ENCODE results near the gene DHRSX.
"Not testable (repeated sequence)": the region's sequence is repeated elsewhere in the genome, so short reads cannot be mapped to it uniquely, and the experiment has no call there.

DHRSX gene

GRCh38 chrX:2371026-2371711 lies 129.6 kb downstream of the DHRSX start:
- in situ Hi-C loops (cut with HindIII; ENCODE audit: low sequenced_read_pairs): no loop called here

- in situ Hi-C loops (cut with HindIII; ENCODE audit: low sequenced_read_pairs): no loop called here
These were observed 130.3 kb downstream of the DHRSX start for GRCh38 chrX:2370456-2370855.

GRCh38 chrX:2369206-2369605 lies 131.6 kb downstream of the DHRSX start:
- in situ Hi-C loops (cut with HindIII; ENCODE audit: low sequenced_read_pairs): no loop called here

- in situ Hi-C loops (cut with HindIII; ENCODE audit: low sequenced_read_pairs): no loop called here
These were observed 140.0 kb downstream of the DHRSX start for GRCh38 chrX:2360731-2361130.

- in situ Hi-C loops (cut with HindIII; ENCODE audit: low sequenced_read_pairs): not testable (repeated sequence)
These were observed 141.3 kb downstream of the DHRSX start for GRCh38 chrX:2359522-2359921.

GRCh38 chrX:2351999-2352995 lies 148.5 kb downstream of the DHRSX start:
- in situ Hi-C loops (cut with HindIII; ENCODE audit: low sequenced_read_pairs): no loop called here

- in situ Hi-C loops (cut with HindIII; ENCODE audit: low sequenced_read_pairs): no loop called here
These were observed 149.5 kb downstream of the DHRSX start for GRCh38 chrX:2351321-2351720.

- in situ Hi-C loops (cut with HindIII; ENCODE audit: low sequenced_read_pairs): not testable (repeated sequence)
These were observed 150.1 kb downstream of the DHRSX start for GRCh38 chrX:2350703-2351102.

- in situ Hi-C loops (cut with HindIII; ENCODE audit: low sequenced_read_pairs): not testable (repeated sequence)
These were observed 150.7 kb downstream of the DHRSX start for GRCh38 chrX:2350036-2350435.

GRCh38 chrX:2348211-2348610 lies 152.6 kb downstream of the DHRSX start:
- in situ Hi-C loops (cut with HindIII; ENCODE audit: low sequenced_read_pairs): no loop called here

GRCh38 chrX:2346158-2346557 lies 154.6 kb downstream of the DHRSX start:
- in situ Hi-C loops (cut with HindIII; ENCODE audit: low sequenced_read_pairs): no loop called here

- in situ Hi-C loops (cut with HindIII; ENCODE audit: low sequenced_read_pairs): no loop called here
These were observed 155.2 kb downstream of the DHRSX start for GRCh38 chrX:2345562-2345961.

GRCh38 chrX:2343413-2343812 lies 157.4 kb downstream of the DHRSX start:
- in situ Hi-C loops (cut with HindIII; ENCODE audit: low sequenced_read_pairs): no loop called here

- in situ Hi-C loops (cut with HindIII; ENCODE audit: low sequenced_read_pairs): no loop called here
These were observed 157.9 kb downstream of the DHRSX start for GRCh38 chrX:2342874-2343273.

- in situ Hi-C loops (cut with HindIII; ENCODE audit: low sequenced_read_pairs): no loop called here
These were observed 158.5 kb downstream of the DHRSX start for GRCh38 chrX:2342281-2342688.

GRCh38 chrX:2340991-2341390 lies 159.8 kb downstream of the DHRSX start:
- in situ Hi-C loops (cut with HindIII; ENCODE audit: low sequenced_read_pairs): no loop called here

- in situ Hi-C loops (cut with HindIII; ENCODE audit: low sequenced_read_pairs): no loop called here
These were observed 164.6 kb downstream of the DHRSX start for GRCh38 chrX:2336181-2336580.

- in situ Hi-C loops (cut with HindIII; ENCODE audit: low sequenced_read_pairs): no loop called here
These were observed 166.5 kb downstream of the DHRSX start for GRCh38 chrX:2334237-2334636.

- in situ Hi-C loops (cut with HindIII; ENCODE audit: low sequenced_read_pairs): no loop called here
These were observed 168.5 kb downstream of the DHRSX start for GRCh38 chrX:2332252-2332651.

GRCh38 chrX:2330910-2331309 lies 169.9 kb downstream of the DHRSX start:
- in situ Hi-C loops (cut with HindIII; ENCODE audit: low sequenced_read_pairs): no loop called here

- in situ Hi-C loops (cut with HindIII; ENCODE audit: low sequenced_read_pairs): no loop called here
These were observed 170.3 kb downstream of the DHRSX start for GRCh38 chrX:2330487-2330886.

GRCh38 chrX:2327423-2327822 lies 173.4 kb downstream of the DHRSX start:
- in situ Hi-C loops (cut with HindIII; ENCODE audit: low sequenced_read_pairs): no loop called here
